H9 (cell line): ENCODE results near the gene FBXW4. TPM values are rescaled to one million over a fixed set of nuclear protein-coding genes. Genes with fewer than 3 reads are reported as not detected.

Experiments
- DNase-seq: peaks from one replicate; pipeline ENCODE4 v3.0.0-alpha.2; 2017
- H2AFZ ChIP-seq: one replicate; pipeline ENCODE4 v1.6.1; 2013; ENCODE audit warnings: mild to moderate bottlenecking, low read length, control low read depth, moderate library complexity
- H2AK5ac ChIP-seq: 2 replicates; pipeline ENCODE4 v1.6.1; 2013; ENCODE audit warnings: low read length, control low read depth, mixed read lengths; ENCODE audit not compliant: insufficient read length
- H2BK120ac ChIP-seq: one replicate; pipeline ENCODE4 v1.6.1; 2013; ENCODE audit warnings: low read depth, mild to moderate bottlenecking, low read length, control low read depth, inconsistent platforms; ENCODE audit not compliant: poor library complexity, severe bottlenecking
- H2BK12ac ChIP-seq: 2 replicates; pipeline ENCODE4 v1.6.1; 2013; ENCODE audit warnings: low read length, control low read depth, mixed read lengths, low read depth; ENCODE audit not compliant: insufficient read length
- H2BK15ac ChIP-seq: 2 replicates; pipeline ENCODE4 v1.6.1; 2013; ENCODE audit warnings: low read depth, low read length, control low read depth
- H2BK20ac ChIP-seq: one replicate; pipeline ENCODE4 v1.6.1; 2013; ENCODE audit warnings: low read depth, mild to moderate bottlenecking, low read length, control low read depth, inconsistent platforms; ENCODE audit not compliant: poor library complexity, severe bottlenecking
- H2BK5ac ChIP-seq: 2 replicates; pipeline ENCODE4 v1.6.1; 2013; ENCODE audit warnings: low read length, control low read depth, mixed read lengths; ENCODE audit not compliant: insufficient read length
- H3K14ac ChIP-seq: 2 replicates; pipeline ENCODE4 v1.6.1; 2013; ENCODE audit warnings: low read length, control low read depth; ENCODE audit not compliant: insufficient read depth
- H3K18ac ChIP-seq: 2 replicates; pipeline ENCODE4 v1.6.1; 2013; ENCODE audit warnings: low read depth, mild to moderate bottlenecking, mixed read lengths, low read length, control low read depth; ENCODE audit not compliant: insufficient read length
- H3K23ac ChIP-seq: 2 replicates; pipeline ENCODE4 v1.6.1; 2013; ENCODE audit warnings: low read length, control low read depth, mixed read lengths, low read depth; ENCODE audit not compliant: insufficient read length
- H3K23me2 ChIP-seq: 2 replicates; pipeline ENCODE4 v1.6.1; 2013; ENCODE audit warnings: low read depth, mild to moderate bottlenecking, mixed read lengths, low read length, control low read depth; ENCODE audit not compliant: insufficient read length, poor library complexity, severe bottlenecking
- H3K27ac ChIP-seq: 2 replicates; pipeline ENCODE4 v1.5.1; 2013; ENCODE audit warnings: low read length, control low read depth, mixed read lengths, low read depth; ENCODE audit not compliant: insufficient read length
- H3K27me3 ChIP-seq: 2 replicates; pipeline ENCODE4 v1.6.1; 2013; ENCODE audit warnings: low read length, control low read depth, inconsistent platforms; ENCODE audit not compliant: insufficient read depth
- H3K4ac ChIP-seq: 2 replicates; pipeline ENCODE4 v1.6.1; 2013; ENCODE audit warnings: low read depth, mild to moderate bottlenecking, control low read depth, inconsistent platforms, low read length, moderate library complexity
- H3K4me1 ChIP-seq: 2 replicates; pipeline ENCODE4 v1.6.1; 2013; ENCODE audit warnings: low read length, control low read depth, inconsistent platforms; ENCODE audit not compliant: insufficient read depth
- H3K4me2 ChIP-seq: 2 replicates; pipeline ENCODE4 v1.6.1; 2013; ENCODE audit warnings: low read length, control low read depth, mixed read lengths; ENCODE audit not compliant: insufficient read length, insufficient read depth
- H3K56ac ChIP-seq: 2 replicates; pipeline ENCODE4 v1.6.1; 2013; ENCODE audit warnings: low read depth, mild to moderate bottlenecking, mixed read lengths, low read length, control low read depth; ENCODE audit not compliant: insufficient read length
- H3K79me1 ChIP-seq: 2 replicates; pipeline ENCODE4 v1.6.1; 2013; ENCODE audit warnings: low read depth, mild to moderate bottlenecking, moderate library complexity, low read length, control low read depth, inconsistent platforms; ENCODE audit not compliant: insufficient read depth, poor library complexity, severe bottlenecking
- H3K79me2 ChIP-seq: 2 replicates; pipeline ENCODE4 v1.6.1; 2013; ENCODE audit warnings: low read length, control low read depth, inconsistent platforms; ENCODE audit not compliant: insufficient read depth
- H3K9ac ChIP-seq: 2 replicates; pipeline ENCODE4 v1.6.1; 2013; ENCODE audit warnings: low read length, control low read depth, mixed read lengths; ENCODE audit not compliant: insufficient read length; ENCODE audit errors: extremely low read depth
- H3K9me3 ChIP-seq: one replicate; pipeline ENCODE4 v1.6.1; 2013; ENCODE audit warnings: low read depth, low read length, inconsistent platforms; ENCODE audit not compliant: control insufficient read depth
- H3T11ph ChIP-seq: one replicate; pipeline ENCODE4 v1.6.1; 2013; ENCODE audit warnings: mild to moderate bottlenecking, low read length, control low read depth, inconsistent platforms
- H4K20me1 ChIP-seq: one replicate; pipeline ENCODE4 v1.6.1; 2013; ENCODE audit not compliant: control insufficient read depth, insufficient read length, insufficient read depth
- H4K5ac ChIP-seq: 2 replicates; pipeline ENCODE4 v1.6.1; 2013; ENCODE audit warnings: low read depth, mild to moderate bottlenecking, mixed read lengths, low read length, control low read depth; ENCODE audit not compliant: insufficient read length
- H4K8ac ChIP-seq: replicated peaks from 2 replicates; pipeline ENCODE4 v1.6.1; 2013; ENCODE audit warnings: low read length, control low read depth, mixed read lengths, low read depth; ENCODE audit not compliant: insufficient read length
- H4K91ac ChIP-seq: 2 replicates; pipeline ENCODE4 v1.6.1; 2013; ENCODE audit warnings: low read depth, mild to moderate bottlenecking, moderate library complexity, mixed read lengths, low read length, control low read depth; ENCODE audit not compliant: insufficient read length
- H3K27ac Mint-ChIP-seq, 3 experiments: 2 replicates in 2 of 3; 3 replicates in 1 of 3; pipeline ENCODE4 v1.8.0; 2020 to 2021; ENCODE audit warnings: mixed read lengths in 3 of 3, mild to moderate bottlenecking in 1 of 3, moderate library complexity in 1 of 3
- H3K27me3 Mint-ChIP-seq: 2 replicates; pipeline ENCODE4 v1.8.0; 2021; ENCODE audit warnings: low read depth, mild to moderate bottlenecking, moderate library complexity, mixed read lengths
- H3K36me3 Mint-ChIP-seq, 3 experiments: 2 replicates in 2 of 3; 3 replicates in 1 of 3; pipeline ENCODE4 v1.8.0; 2020 to 2021; ENCODE audit warnings: low read depth in 3 of 3, mixed read lengths in 3 of 3; ENCODE audit not compliant: insufficient read depth in 1 of 3
- H3K4me1 Mint-ChIP-seq, 2 experiments: 2 replicates each; pipeline ENCODE4 v1.8.0; 2020; ENCODE audit warnings: mixed read lengths in 2 of 2
- H3K4me3 Mint-ChIP-seq, 2 experiments: 2 replicates in 1 of 2; 3 replicates in 1 of 2; pipeline ENCODE4 v1.8.0; 2020 to 2021; ENCODE audit warnings: mild to moderate bottlenecking in 2 of 2, mixed read lengths in 2 of 2, moderate library complexity in 1 of 2
- H3K9me3 Mint-ChIP-seq, 2 experiments: 2 replicates in 1 of 2; 3 replicates in 1 of 2; pipeline ENCODE4 v1.8.0; 2020; ENCODE audit warnings: mild to moderate bottlenecking in 2 of 2, mixed read lengths in 2 of 2, moderate library complexity in 1 of 2
- CTCF ChIP-seq: fragments of 200-600 bp; sonication (generic); conservative IDR thresholded peaks from 3 replicates; pipeline ENCODE4 v1.8.0; 2021; ENCODE audit warnings: antibody characterized with exemption, mild to moderate bottlenecking
- WGBS: extraction: QIAGEN DNeasy Blood & Tissue Kit; methylation state at CpG from one replicate; pipeline ENCODE4 v1.1.7; 2013; ENCODE audit warnings: missing lambda C conversion rate, low lambda C conversion rate, mixed read lengths; ENCODE audit not compliant: insufficient read length; ENCODE audit errors: extremely low coverage; 5-methylcytosine and 5-hydroxymethylcytosine counted together
- total RNA-seq: library from RNA; stranded (reverse); gene quantifications from 2 replicates; pipeline ENCODE4 v1.2.1, GENCODE V29; 2021

Gene FBXW4
- total RNA-seq, 1 experiment from 2014 or later = 41.6 TPM

GRCh38 chr10:101716891-101717659 is 22.1 kb upstream of the FBXW4 start:
- Histone ChIP-seq H2BK20ac (no peak overlapping the region), H3K9ac (no peak overlapping the region), H3K14ac (no peak overlapping the region), H4K91ac (no peak overlapping the region), H3K18ac (no peak overlapping the region), H3K27me3 (no peaks in the 10 kb centered on the region), H3K4ac (no peak overlapping the region), H3K23ac (no peak overlapping the region), H2BK120ac (no peak overlapping the region), H3K79me2 (no peaks in the 10 kb centered on the region), H4K5ac (no peak overlapping the region), H2BK12ac (no peak overlapping the region), H3K27ac (no peak overlapping the region), H3K9me3 (no peaks in the 10 kb centered on the region), H3K23me2 (no peaks in the 10 kb centered on the region), H2BK15ac (no peak overlapping the region), H3T11ph (no peak overlapping the region), H2AK5ac (no peak overlapping the region), H3K4me1 (no peaks in the 10 kb centered on the region), H3K4me2 (no peak overlapping the region), H3K79me1 (no peaks in the 10 kb centered on the region), H2AFZ (no peak overlapping the region), H4K8ac (no peak overlapping the region), H3K56ac (no peak overlapping the region), H2BK5ac (no peak overlapping the region), H4K20me1 (no peaks in the 10 kb centered on the region)
- no CpG with 5 or more reads among the region's 10 CpGs for WGBS
- Mint-ChIP-seq H3K27ac (0 out of 7 replicates have a peak overlapping the region, but pooled peaks of 1 of the 3 experiments have one; percentile 61), H3K9me3 (no peaks in the 10 kb centered on the region; a peak in 1 of 5 replicates), H3K36me3 (no peaks in the 10 kb centered on the region), H3K27me3 (peaks cover 4% of the 10 kb centered on the region), H3K4me3 (no peak overlapping the region; a peak in 1 of 5 replicates), H3K4me1 (peaks cover 10 to 13% of the 10 kb centered on the region in 2 experiments)
- TF ChIP-seq CTCF = no peak
- no peak for DNase-seq
